ENCODE measurements around the gene BAHCC1. TPM values are rescaled to one million over a fixed set of nuclear protein-coding genes. Genes with fewer than 3 reads are reported as not detected.
A peak's percentile ranks its signal among the peaks of the same experiment; 100 is the strongest.

The BAHCC1 gene
- total and polyA plus RNA-seq, 10 of the 15 experiments (the other 5 are each of a cell fraction or from before 2014, with no cell fraction given) = 0.03 to 0.14 (median 0.11) TPM; not detected in 6

- TF ChIP-seq, protein P1, sequence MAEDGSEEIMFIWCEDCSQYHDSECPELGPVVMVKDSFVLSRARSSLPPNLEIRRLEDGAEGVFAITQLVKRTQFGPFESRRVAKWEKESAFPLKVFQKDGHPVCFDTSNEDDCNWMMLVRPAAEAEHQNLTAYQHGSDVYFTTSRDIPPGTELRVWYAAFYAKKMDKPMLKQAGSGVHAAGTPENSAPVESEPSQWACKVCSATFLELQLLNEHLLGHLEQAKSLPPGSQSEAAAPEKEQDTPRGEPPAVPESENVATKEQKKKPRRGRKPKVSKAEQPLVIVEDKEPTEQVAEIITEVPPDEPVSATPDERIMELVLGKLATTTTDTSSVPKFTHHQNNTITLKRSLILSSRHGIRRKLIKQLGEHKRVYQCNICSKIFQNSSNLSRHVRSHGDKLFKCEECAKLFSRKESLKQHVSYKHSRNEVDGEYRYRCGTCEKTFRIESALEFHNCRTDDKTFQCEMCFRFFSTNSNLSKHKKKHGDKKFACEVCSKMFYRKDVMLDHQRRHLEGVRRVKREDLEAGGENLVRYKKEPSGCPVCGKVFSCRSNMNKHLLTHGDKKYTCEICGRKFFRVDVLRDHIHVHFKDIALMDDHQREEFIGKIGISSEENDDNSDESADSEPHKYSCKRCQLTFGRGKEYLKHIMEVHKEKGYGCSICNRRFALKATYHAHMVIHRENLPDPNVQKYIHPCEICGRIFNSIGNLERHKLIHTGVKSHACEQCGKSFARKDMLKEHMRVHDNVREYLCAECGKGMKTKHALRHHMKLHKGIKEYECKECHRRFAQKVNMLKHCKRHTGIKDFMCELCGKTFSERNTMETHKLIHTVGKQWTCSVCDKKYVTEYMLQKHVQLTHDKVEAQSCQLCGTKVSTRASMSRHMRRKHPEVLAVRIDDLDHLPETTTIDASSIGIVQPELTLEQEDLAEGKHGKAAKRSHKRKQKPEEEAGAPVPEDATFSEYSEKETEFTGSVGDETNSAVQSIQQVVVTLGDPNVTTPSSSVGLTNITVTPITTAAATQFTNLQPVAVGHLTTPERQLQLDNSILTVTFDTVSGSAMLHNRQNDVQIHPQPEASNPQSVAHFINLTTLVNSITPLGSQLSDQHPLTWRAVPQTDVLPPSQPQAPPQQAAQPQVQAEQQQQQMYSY (CRISPR knock-in tag; IDR thresholded peaks at IDR 0.05) = no peak
- TF ChIP-seq CEBPZ (IDR thresholded peaks at IDR 0.05; ENCODE audit: low read depth, low read length) (no peak), ZBTB4 (CRISPR knock-in tag; IDR thresholded peaks at IDR 0.05) (no peak), BHLHE40 (IDR thresholded peaks at IDR 0.05; ENCODE audit: borderline replicate concordance in 1 of 2, low read depth in 2 of 2, low read length in 1 of 2) (0 out of 4 replicates have a peak, but pooled peaks of 1 of the 2 experiments have one; percentile 3), BACH1 (IDR thresholded peaks at IDR 0.05; ENCODE audit: borderline replicate concordance) (no peak), NR2C1 (IDR thresholded peaks at IDR 0.05) (no peak), MLLT1 (IDR thresholded peaks at IDR 0.05) (peak; percentile 90), NFIC (IDR thresholded peaks at IDR 0.05; ENCODE audit: low read depth, low read length) (no peak), IRF4 (IDR thresholded peaks at IDR 0.05; ENCODE audit: low read depth, low read length) (no peak), TAF1 (IDR thresholded peaks at IDR 0.05; ENCODE audit: borderline replicate concordance, low read depth, low read length) (no peak), MTA3 (IDR thresholded peaks at IDR 0.05; ENCODE audit: borderline replicate concordance, low read length) (no peak), ZNF274 (IDR thresholded peaks at IDR 0.05; ENCODE audit: insufficient read depth, insufficient read length) (no peak), CREM (IDR thresholded peaks at IDR 0.05; ENCODE audit: low read depth) (no peak), KDM1A (IDR thresholded peaks at IDR 0.05; ENCODE audit: borderline replicate concordance) (no peak), NFYB (IDR thresholded peaks at IDR 0.05; ENCODE audit: insufficient read depth, low read depth, low read length) (peak; percentile 86), NR2F1 (conservative IDR thresholded peaks at IDR 0.05) (no peak)
Measured at GRCh38 chr17:81393684-81394376, 1.4 kb upstream of the BAHCC1 start (continued).
